SK-MEL-5 (cell line): ENCODE results near the gene CYBC1. TPM values are rescaled to one million over a fixed set of nuclear protein-coding genes. Genes with fewer than 3 reads are reported as not detected.

Experiments used
- DNase-seq: peaks from one replicate; pipeline ENCODE4 v3.0.0-alpha.2; 2016; ENCODE audit warnings: low read depth, low spot score
- in situ Hi-C: cut with HindIII; loops from 2 replicates; pipeline ENCODE4 v1.10.0; 2016; ENCODE audit warnings: low sequenced_read_pairs, high pct_unique_total_duplicates, low pct_unique_long_range_greater_than_20kb
- polyA plus RNA-seq, 2 experiments: library from polyadenylated mRNA; depleted of rRNA; stranded (reverse); fragments of >200 nt; gene quantifications; 2 replicates each; pipeline ENCODE4 v1.2.3, GENCODE V29; 2015
- total RNA-seq: library from RNA; depleted of rRNA; stranded (reverse); fragments of >200 nt; shearing (Covaris generic); gene quantifications from 2 replicates; pipeline ENCODE4 v1.2.3, GENCODE V29; 2014; rRNA removed

CYBC1 gene
- 27.3 and 30.3 TPM in 2 replicates for total RNA-seq
- 63.5 and 67.0 TPM in 2 replicates for polyA plus RNA-seq (2015; cell fraction: cytosol; rRNA removed)
- 176 and 209 TPM in 2 replicates for polyA plus RNA-seq (2015; cell fraction: nucleus; rRNA removed)

- in situ Hi-C loops: no loop called here
- peak; percentile 84 for DNase-seq
Measured at GRCh38 chr17:82450357-82451106, at the start of gene CYBC1. Gene CYBC1, minus strand, starts transcription at chr17:82450752. Its CDS starts 1,498 bp downstream, at chr17:82449254.

GRCh38 chr17:82497483-82498405, 47.2 kb upstream of the CYBC1 start:
- peak; percentile 23 for DNase-seq
- in situ Hi-C loops: no loop called here

GRCh38 chr17:82496529-82497434, 46.2 kb upstream of the CYBC1 start:
- DNase-seq: peak; percentile 88
- in situ Hi-C loops: no loop called here

- DNase-seq: no peak
- in situ Hi-C loops: no loop called here
Measured at GRCh38 chr17:82495844-82496528, 45.4 kb upstream of the CYBC1 start.

- in situ Hi-C loops: no loop called here
- DNase-seq: peak; percentile 96
Measured at GRCh38 chr17:82494236-82495055, 43.9 kb upstream of the CYBC1 start.

- no peak for DNase-seq
- in situ Hi-C loops: no loop called here
Measured at GRCh38 chr17:82493226-82493781, 42.8 kb upstream of the CYBC1 start.

- in situ Hi-C loops: no loop called here
- no peak for DNase-seq
Measured at GRCh38 chr17:82492643-82493225, 42.2 kb upstream of the CYBC1 start.

- no peak for DNase-seq
- in situ Hi-C loops: no loop called here
Measured at GRCh38 chr17:82491533-82491932, 41.0 kb upstream of the CYBC1 start.

- in situ Hi-C loops: no loop called here
- no peak for DNase-seq
Measured at GRCh38 chr17:82491196-82491530, 40.6 kb upstream of the CYBC1 start.

- in situ Hi-C loops: no loop called here
- no peak for DNase-seq
Measured at GRCh38 chr17:82490512-82491195, 40.1 kb upstream of the CYBC1 start.

- in situ Hi-C loops: no loop called here
- DNase-seq: no peak
Measured at GRCh38 chr17:82489851-82490511, 39.4 kb upstream of the CYBC1 start.

- DNase-seq: no peak
- in situ Hi-C loops: no loop called here
Measured at GRCh38 chr17:82489117-82489516, 38.6 kb upstream of the CYBC1 start.

GRCh38 chr17:82487910-82488309, 37.4 kb upstream of the CYBC1 start:
- in situ Hi-C loops: no loop called here

GRCh38 chr17:82486231-82487094, 35.9 kb upstream of the CYBC1 start:
- in situ Hi-C loops: no loop called here
- no peak for DNase-seq

More at GRCh38 chr17:82487910-82488309, 37.4 kb upstream of the CYBC1 start:
- no peak for DNase-seq
